Skeletal muscle cell (primary cell): Measurements from ENCODE around the gene EXTL2.
"Not testable (repeated sequence)": the region's sequence is repeated elsewhere in the genome, so short reads cannot be mapped to it uniquely, and the experiment has no call there.

ENCODE experiments used
- DNase-seq: peaks from one replicate; pipeline ENCODE4 v3.0.0-alpha.2; 2010; ENCODE audit warnings: low read depth
- H3K4me3 ChIP-seq: 2 replicates; pipeline ENCODE4 v1.5.1; 2011; ENCODE audit warnings: low read depth, mild to moderate bottlenecking, control low read depth, low read length, moderate library complexity

EXTL2 gene

DNA sequence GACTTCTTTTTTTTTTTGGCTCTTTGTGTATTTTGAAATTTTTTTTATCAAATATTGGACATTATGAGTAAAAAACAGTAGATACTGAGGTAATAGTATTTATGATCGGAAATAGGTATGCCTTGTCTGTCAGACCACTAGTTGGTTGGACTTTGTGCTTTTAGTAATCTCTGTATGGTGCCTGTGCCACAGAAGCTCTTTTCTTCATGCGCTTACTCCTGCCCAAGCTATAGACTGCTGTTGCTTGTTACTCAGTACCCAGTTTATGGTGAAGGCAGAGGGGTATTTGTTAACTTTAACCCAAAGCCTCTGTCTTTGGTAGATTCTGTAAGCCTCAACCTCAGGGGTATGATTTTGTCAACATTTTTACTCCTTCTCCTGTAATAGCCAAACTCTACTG is 9.9 kb upstream of the EXTL2 start:
- DNase-seq, result no peak
- no peak overlapping the region for H3K4me3 ChIP-seq

DNA sequence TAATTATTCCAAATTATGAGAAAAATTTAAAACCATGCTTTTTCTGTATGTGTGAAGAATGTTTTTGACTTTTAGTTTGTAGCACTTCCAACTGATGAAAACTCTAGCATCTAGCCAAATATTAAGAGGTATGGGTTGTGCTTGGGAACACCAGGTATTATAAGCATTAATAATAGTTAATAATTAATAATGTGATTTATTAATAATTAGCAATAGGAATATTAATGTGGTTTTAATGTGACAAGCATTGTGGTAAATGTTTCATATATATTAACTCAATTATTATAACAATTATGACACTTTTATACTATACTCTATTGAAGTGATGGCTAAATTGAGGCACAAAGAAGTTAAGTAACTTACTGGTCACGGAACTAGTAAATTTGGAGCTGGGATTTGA is 9.1 kb upstream of the EXTL2 start:
- H3K4me3 ChIP-seq, result no peak overlapping the region
- DNase-seq, result no peak

- no peak for DNase-seq
- H3K4me3 ChIP-seq, result no peak overlapping the region
Measured at GRCh38 chr1:100902365-100902764, 7.7 kb upstream of the EXTL2 start.

DNA sequence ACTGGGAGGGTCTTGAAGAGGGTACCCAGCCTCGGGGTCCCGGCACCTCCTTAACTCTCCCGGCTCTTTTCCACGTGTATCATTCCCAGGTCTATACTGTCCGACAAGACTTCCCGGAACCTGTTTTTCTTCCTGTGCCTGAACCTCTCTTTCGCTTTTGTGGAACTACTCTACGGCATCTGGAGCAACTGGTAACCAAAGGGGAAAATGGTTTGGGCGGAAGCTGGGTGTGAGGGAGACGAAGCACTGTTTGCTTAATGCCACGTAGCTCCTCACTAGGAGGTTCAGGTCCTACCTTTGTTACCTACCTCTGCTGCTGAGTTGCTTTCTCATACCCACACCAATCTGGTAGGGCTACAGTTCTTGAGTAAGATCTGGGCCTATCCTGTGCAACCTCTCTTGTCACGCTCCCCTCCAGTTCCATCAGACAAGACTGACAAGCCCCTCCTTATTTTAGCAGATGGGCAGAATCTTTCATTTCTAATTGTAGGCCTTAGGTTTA is 1.9 kb upstream of the EXTL2 start:
- H3K4me3 ChIP-seq, result peak overlapping the region; percentile 89
- peak; percentile 20 for DNase-seq

DNA sequence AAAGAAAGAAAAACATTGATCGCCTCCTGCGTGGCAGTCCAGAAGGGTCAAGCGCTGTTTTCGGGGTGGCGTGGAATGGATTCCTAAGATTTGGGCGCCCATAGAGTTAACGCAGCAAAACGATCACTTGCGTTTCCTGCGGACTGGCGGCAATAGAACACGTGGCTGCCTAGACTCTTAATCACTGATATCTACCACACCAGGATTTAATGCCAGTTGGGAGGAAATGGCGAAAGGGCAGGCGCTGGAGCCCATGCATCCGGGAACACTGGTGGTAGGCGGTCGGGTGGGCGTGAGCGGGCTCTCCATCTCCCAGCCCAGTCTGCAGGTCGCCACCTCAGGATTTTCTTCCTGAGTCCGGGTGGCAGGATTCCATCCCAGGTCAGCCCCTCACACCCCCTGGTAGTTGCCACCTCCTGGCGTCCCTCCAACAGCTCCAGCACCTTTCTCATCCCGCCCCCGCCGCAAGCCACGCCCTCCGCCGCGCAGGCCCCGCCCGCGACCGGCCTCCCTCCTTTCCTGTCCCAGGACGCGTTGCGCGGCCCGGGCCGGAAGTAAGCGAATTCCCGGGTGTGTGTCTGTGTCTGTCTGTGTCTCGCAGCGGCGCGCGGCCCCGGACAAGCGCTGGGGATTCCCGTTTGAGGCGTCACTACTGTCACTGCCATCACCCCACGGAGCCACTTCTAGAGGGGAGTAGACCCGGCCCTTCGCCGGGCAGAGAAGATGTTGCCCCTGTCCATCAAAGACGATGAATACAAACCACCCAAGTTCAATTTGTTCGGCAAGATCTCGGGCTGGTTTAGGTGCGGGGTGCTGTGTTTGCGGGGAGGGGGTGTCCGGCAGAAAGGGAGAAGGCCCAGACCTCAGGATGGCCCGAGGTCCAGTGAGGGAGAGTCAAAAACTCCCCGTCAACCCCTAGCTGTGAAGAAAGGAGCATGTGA is 1.2 kb upstream of the EXTL2 start, which contains the start of gene SLC30A7:
Gene SLC30A7 (plus strand): TSS at position 551 of the 941 bp plus-strand sequence. CDS start 173 bp downstream, at position 724.
- DNase-seq, result peak; percentile 60
- peak within 1 kb of the TSS; percentile 89 for H3K4me3 ChIP-seq

DNA sequence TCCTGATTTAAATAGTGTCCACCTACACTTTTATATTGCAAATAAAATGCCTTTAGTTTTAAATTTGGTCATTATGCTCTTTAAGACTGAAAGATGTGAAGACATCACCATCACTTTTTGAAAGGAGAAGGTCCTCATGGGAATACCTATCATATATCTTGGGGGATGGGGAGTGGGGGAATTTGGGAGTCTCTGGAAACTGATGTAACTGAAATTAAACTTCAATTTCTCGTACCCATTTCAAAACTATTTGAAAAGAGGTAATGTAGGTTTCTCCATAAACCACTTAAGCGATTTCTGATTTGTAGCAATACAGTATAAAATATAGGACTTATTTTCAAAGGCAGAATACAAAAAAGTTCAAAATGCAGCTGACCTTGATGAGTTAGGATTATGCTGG is 924 bp downstream of the EXTL2 start:
- no peak for DNase-seq
- peak overlapping the region; percentile 89 for H3K4me3 ChIP-seq

DNA sequence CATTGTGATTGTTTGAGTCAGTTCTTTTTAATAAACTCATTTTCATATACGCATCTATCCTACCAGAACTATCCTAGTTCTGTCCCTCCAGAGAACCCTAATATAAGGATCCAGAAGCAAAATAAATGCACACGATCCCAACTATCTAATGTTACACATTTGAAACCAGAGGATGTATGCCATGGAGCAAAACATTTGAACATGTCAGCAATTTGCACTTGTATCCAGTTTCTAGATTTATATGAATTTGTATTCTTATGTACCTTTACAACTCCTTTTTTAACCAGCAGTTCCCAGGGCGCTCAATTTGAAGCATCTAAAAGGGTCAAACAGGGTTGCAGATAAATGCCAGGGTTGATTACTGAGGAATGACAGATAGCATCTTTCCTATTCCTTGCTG is 2.1 kb downstream of the EXTL2 start:
- no peak for DNase-seq
- no peak overlapping the region for H3K4me3 ChIP-seq

- no peak overlapping the region for H3K4me3 ChIP-seq
- DNase-seq, result no peak
Measured at GRCh38 chr1:100891380-100891779, 3.3 kb downstream of the EXTL2 start.

GRCh38 chr1:100889869-100890482 is 4.7 kb downstream of the EXTL2 start:
- not testable (repeated sequence) for H3K4me3 ChIP-seq, DNase-seq

- DNase-seq, H3K4me3 ChIP-seq: not testable (repeated sequence)
Measured at GRCh38 chr1:100889007-100889406, 5.6 kb downstream of the EXTL2 start.

- no peak for DNase-seq
- no peak overlapping the region for H3K4me3 ChIP-seq
Measured at GRCh38 chr1:100883963-100884362, 10.7 kb downstream of the EXTL2 start.

- H3K4me3 ChIP-seq, result no peak overlapping the region
- no peak for DNase-seq
Measured at GRCh38 chr1:100882698-100883097, 11.9 kb downstream of the EXTL2 start.

DNA sequence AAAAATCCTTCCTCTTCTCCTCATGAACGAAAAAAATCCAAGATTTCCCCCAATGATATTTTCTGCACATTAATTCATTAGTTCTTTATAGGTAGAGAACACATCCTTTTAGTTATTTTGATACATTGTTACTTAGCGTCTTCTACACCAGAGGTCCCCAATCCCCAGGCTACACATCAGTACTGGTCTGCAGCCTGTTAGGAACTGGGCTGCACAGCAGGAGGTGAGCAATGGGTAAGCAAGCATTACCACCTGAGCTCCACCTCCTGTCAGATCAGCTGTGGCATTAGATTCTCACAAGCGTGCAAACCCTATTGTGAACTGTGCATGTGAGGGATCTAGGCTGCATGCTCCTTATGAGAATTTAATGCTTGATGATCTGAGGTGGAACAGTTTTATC is 13.0 kb downstream of the EXTL2 start:
- no peak overlapping the region for H3K4me3 ChIP-seq
- no peak for DNase-seq

DNA sequence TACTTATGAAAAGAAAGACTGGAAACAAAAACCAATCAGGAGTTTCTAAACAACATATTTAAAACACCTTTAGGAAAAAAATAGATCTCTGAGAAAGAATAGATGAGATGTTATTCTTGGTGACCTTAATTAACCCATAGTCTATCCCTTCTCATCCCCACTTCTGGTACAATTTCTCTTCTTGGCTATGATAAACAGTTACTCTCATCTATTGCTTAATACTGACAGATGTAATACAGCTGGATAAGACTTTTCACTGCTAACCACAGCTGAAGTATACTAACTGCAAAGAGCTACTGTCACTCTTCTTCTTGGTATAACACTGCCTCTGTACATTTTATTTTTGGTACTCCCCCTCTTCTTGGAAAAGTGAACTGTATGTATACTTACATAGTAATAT is 15.2 kb downstream of the EXTL2 start:
- DNase-seq, result no peak

GRCh38 chr1:100876291-100876690 is 18.4 kb downstream of the EXTL2 start:
- no peak overlapping the region for H3K4me3 ChIP-seq
- no peak for DNase-seq

More for the DNA sequence above, 15.2 kb downstream of the EXTL2 start:
- H3K4me3 ChIP-seq, result no peak overlapping the region

- no peak overlapping the region for H3K4me3 ChIP-seq
- DNase-seq, result no peak
Measured at GRCh38 chr1:100875228-100875627, 19.4 kb downstream of the EXTL2 start.

- no peak for DNase-seq
- H3K4me3 ChIP-seq, result no peak overlapping the region
Measured at GRCh38 chr1:100874433-100874832, 20.2 kb downstream of the EXTL2 start.

DNA sequence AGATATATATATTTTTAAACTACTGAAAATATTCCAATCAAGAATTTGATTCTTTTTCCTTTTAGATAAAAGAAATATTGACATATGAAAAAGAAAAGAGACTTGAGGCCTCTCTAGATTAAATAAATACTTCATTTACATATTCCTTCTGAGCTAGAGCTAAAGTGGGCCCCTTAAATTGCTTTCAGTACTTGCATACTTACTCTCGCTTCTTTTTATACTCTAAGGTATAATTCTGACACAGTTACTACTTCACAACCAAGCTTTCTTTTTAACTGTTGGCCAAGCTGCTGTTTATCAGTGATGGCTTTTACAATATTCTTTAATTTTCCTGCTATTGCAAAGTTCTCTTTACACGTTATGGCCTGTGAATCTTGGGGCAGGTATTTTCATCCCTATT is 24.6 kb downstream of the EXTL2 start:
- no peak overlapping the region for H3K4me3 ChIP-seq
- DNase-seq, result no peak

DNA sequence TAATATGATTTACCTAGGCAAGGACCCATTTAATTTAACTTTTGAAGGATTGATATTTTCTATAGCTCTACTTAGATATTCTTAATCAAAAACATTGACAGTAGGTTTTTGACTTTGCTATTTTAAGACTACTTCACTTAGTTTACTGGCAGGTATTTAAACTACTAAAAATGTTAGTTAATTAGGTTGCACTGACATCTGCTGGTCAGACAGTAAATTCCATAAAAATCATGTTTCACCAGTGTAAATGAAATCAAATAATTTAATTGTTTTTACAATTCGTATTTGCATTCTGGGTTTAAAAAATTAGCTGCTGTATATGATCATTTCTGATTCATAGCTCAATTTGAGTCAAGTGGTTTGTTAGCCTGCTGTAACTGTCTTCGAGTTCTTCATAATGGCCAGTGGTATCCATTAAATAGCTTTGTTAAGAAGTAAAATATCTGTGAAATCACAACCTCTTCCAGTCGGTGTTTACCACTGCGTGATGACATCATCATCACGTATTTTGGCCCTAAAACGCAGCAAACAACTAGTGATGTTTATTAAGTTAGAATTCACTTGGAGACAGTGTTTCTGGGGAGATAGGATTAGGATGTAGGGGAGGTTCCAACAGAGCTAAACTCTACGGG is 26.2 kb downstream of the EXTL2 start:
- peak overlapping the region; percentile 12 for H3K4me3 ChIP-seq
- DNase-seq, result no peak

- DNase-seq, result no peak
- H3K4me3 ChIP-seq, result no peak overlapping the region
Measured at GRCh38 chr1:100866901-100867206, 27.8 kb downstream of the EXTL2 start.
